PC-3 (cell line): ENCODE measurements around the gene NDUFB10.

Source experiments
- CTCF ChIP-seq: fragments of 300-600 bp; sonication (generic); conservative IDR thresholded peaks from 2 replicates; pipeline ENCODE4 v1.5.1; 2017; ENCODE audit warnings: antibody characterized with exemption, low read depth, mild to moderate bottlenecking, low read length
- EZH2 ChIP-seq: fragments of 300-600 bp; sonication (generic); IDR thresholded peaks from one replicate; pipeline ENCODE4 v1.6.1; 2017; ENCODE audit warnings: antibody characterized with exemption, mild to moderate bottlenecking, low read length; ENCODE audit not compliant: unreplicated experiment
- EZH2phosphoT487 ChIP-seq: fragments of 300-600 bp; sonication (generic); IDR thresholded peaks from 2 replicates; pipeline ENCODE4 v1.6.1; 2018; ENCODE audit warnings: mild to moderate bottlenecking, antibody characterized with exemption, low read length, borderline replicate concordance

- TF ChIP-seq EZH2 (no peak), CTCF (no peak), EZH2phosphoT487 (no peak)
Measured at GRCh38 chr16:1936945-1937479, 22.3 kb upstream of the NDUFB10 start.
